Measurements from ENCODE around the gene KRT86. TPM values are rescaled to one million over a fixed set of nuclear protein-coding genes. Genes with fewer than 3 reads are reported as not detected.

The KRT86 gene
- total RNA-seq, 1 donor from 2014 or later = not detected

DNA sequence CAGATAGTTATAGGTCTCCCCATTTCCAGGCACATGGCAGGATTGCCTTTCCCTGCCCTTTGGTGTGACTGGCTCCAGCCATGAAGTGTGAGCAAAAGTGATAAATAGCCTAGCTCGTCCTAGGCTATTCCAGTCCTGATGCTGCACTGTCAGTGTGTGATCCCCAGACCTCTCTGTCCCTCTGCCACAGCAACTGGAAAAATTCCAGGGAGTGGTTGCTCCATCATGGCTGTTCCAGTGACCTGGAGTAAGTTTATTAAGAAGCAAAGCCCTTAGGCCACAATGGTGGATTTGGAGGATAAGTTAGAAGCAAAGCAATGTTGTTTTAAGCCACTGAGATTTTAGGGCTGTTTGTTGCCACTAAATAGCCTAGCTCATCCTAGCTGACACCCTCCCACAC lies 56.6 kb downstream of the KRT86 start:
- no peaks in the 10 kb centered on the region for H3F3A ChIP-seq (ENCODE audit: low read depth)
- H2AFZ ChIP-seq (replicated peaks) = no peak overlapping the region
- Mint-ChIP-seq H3K9me3 (peaks cover 3% of the 10 kb centered on the region), H3K4me1 (peaks cover 3% of the 10 kb centered on the region), H3K27me3 (ENCODE audit: insufficient read depth, low read depth) (peaks cover 7% of the 10 kb centered on the region), H3K4me3 (no peak overlapping the region), H3K27ac (no peak overlapping the region), H3K36me3 (no peaks in the 10 kb centered on the region)
- H4K20me1 ChIP-seq (ENCODE audit: low read depth) = no peaks in the 10 kb centered on the region
- H3K4me3 ChIP-seq = no peak overlapping the region
- TF ChIP-seq EZH2 (IDR thresholded peaks at IDR 0.05) (no peak), EZH2phosphoT487 (IDR thresholded peaks at IDR 0.05) (no peak)
- TF ChIP-seq, protein P1, sequence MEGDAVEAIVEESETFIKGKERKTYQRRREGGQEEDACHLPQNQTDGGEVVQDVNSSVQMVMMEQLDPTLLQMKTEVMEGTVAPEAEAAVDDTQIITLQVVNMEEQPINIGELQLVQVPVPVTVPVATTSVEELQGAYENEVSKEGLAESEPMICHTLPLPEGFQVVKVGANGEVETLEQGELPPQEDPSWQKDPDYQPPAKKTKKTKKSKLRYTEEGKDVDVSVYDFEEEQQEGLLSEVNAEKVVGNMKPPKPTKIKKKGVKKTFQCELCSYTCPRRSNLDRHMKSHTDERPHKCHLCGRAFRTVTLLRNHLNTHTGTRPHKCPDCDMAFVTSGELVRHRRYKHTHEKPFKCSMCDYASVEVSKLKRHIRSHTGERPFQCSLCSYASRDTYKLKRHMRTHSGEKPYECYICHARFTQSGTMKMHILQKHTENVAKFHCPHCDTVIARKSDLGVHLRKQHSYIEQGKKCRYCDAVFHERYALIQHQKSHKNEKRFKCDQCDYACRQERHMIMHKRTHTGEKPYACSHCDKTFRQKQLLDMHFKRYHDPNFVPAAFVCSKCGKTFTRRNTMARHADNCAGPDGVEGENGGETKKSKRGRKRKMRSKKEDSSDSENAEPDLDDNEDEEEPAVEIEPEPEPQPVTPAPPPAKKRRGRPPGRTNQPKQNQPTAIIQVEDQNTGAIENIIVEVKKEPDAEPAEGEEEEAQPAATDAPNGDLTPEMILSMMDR (IDR thresholded peaks at IDR 0.05) = no peak
- no peaks in the 10 kb centered on the region for H3K4me1 ChIP-seq
- no peak overlapping the region for H3K27ac ChIP-seq
- no peak overlapping the region for H3K9ac ChIP-seq
- no peak overlapping the region for H3K4me2 ChIP-seq
- DNase-seq (ENCODE audit: low spot score) = no peak
- no peaks in the 10 kb centered on the region for H3K36me3 ChIP-seq
- H3K79me2 ChIP-seq (ENCODE audit: low read depth) = no peaks in the 10 kb centered on the region
- no peaks in the 10 kb centered on the region for H3K27me3 ChIP-seq
- no peaks in the 10 kb centered on the region for H3K9me3 ChIP-seq (ENCODE audit: low read depth)

DNA sequence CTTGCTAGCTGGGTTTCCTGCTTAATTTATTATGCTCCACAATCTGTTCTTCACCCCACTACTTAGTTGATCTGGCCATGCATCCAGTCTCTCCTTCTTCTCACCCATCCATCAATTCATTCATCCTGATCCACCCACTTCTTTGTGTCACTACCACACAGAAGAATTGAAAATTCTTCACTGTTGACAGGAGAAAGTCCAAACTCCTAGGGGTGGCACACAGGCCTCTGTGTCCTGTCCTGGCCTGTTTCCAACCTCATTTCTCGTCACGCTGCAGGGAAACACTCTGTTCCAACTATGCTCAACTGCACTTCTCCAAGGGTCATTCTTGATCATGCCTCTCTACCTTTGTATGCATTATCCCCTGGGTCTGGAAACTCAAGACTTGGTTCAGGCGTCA lies 57.4 kb downstream of the KRT86 start:
- no peak overlapping the region for H3K27ac Mint-ChIP-seq
- Histone ChIP-seq H2AFZ (replicated peaks) (no peak overlapping the region), H3K4me1 (no peaks in the 10 kb centered on the region), H4K20me1 (ENCODE audit: low read depth) (no peaks in the 10 kb centered on the region), H3K27ac (no peak overlapping the region), H3F3A (ENCODE audit: low read depth) (no peaks in the 10 kb centered on the region), H3K27me3 (no peaks in the 10 kb centered on the region), H3K79me2 (ENCODE audit: low read depth) (no peaks in the 10 kb centered on the region), H3K4me2 (no peak overlapping the region), H3K4me3 (no peak overlapping the region), H3K36me3 (no peaks in the 10 kb centered on the region), H3K9me3 (ENCODE audit: low read depth) (no peaks in the 10 kb centered on the region), H3K9ac (no peak overlapping the region)
- H3K27me3 Mint-ChIP-seq (ENCODE audit: insufficient read depth, low read depth) = peaks cover 7% of the 10 kb centered on the region
- no peak overlapping the region for H3K4me3 Mint-ChIP-seq
- no peaks in the 10 kb centered on the region for H3K36me3 Mint-ChIP-seq
- H3K9me3 Mint-ChIP-seq = peaks cover 3% of the 10 kb centered on the region
- H3K4me1 Mint-ChIP-seq = peaks cover 3% of the 10 kb centered on the region
- TF ChIP-seq, protein P1 (IDR thresholded peaks at IDR 0.05) = no peak
- DNase-seq (ENCODE audit: low spot score) = no peak

DNA sequence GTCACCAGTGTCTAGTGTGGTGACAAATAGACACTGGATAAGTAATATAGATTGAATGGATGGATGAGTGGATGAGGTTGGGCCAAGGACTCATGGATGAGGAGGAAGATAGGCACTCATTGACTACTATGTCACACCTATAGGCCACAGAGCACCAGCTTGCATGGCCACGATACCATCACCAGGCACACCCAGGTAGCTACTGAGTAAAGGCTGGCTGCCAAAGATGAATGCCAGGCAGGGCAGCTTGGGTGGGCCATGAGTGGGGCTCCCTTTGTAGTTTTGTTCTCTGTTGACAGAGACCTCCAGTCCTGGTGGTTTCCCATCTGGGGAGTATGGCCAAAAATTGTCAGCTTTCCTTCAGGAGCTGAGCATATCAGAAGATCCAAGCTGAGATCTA lies 57.9 kb downstream of the KRT86 start:
- H3K9me3 ChIP-seq (ENCODE audit: low read depth) = no peaks in the 10 kb centered on the region
- Mint-ChIP-seq H3K4me3 (no peak overlapping the region), H3K4me1 (peaks cover under 1% of the 10 kb centered on the region), H3K9me3 (peaks cover 3% of the 10 kb centered on the region), H3K27me3 (ENCODE audit: insufficient read depth, low read depth) (peaks cover 7% of the 10 kb centered on the region), H3K27ac (no peak overlapping the region), H3K36me3 (no peaks in the 10 kb centered on the region)
- DNase-seq (ENCODE audit: low spot score) = no peak
- no peaks in the 10 kb centered on the region for H3K27me3 ChIP-seq
- no peaks in the 10 kb centered on the region for H3K4me1 ChIP-seq
- H3K4me3 ChIP-seq = no peak overlapping the region
- no peaks in the 10 kb centered on the region for H3K79me2 ChIP-seq (ENCODE audit: low read depth)
- H3F3A ChIP-seq (ENCODE audit: low read depth) = no peaks in the 10 kb centered on the region
- H4K20me1 ChIP-seq (ENCODE audit: low read depth) = no peaks in the 10 kb centered on the region
- no peak overlapping the region for H3K27ac ChIP-seq
- H2AFZ ChIP-seq (replicated peaks) = no peak overlapping the region
- TF ChIP-seq EZH2phosphoT487 (IDR thresholded peaks at IDR 0.05) = no peak
- H3K36me3 ChIP-seq = no peaks in the 10 kb centered on the region
- no peak overlapping the region for H3K9ac ChIP-seq
- H3K4me2 ChIP-seq = no peak overlapping the region

DNA sequence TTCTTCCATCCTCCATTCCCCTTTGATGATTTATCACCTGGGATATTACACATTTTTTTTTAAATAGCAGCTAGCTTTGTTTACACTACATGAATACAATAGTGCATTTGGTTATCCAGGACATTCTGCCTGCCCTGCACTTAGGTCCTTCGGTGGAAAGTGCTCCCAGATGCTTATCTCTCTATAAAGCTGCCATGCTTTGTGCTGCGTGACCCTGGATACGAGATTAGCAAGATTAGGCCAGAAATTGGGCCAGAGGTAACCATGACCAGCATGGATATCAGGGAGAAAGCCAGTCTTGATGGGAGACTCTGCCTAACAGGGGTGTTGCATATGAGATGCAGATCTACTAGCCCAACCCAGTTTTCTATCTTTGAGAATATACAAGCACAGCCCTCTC lies 58.9 kb downstream of the KRT86 start:
- H3K36me3 Mint-ChIP-seq = no peaks in the 10 kb centered on the region
- Histone ChIP-seq H3K79me2 (ENCODE audit: low read depth) (no peaks in the 10 kb centered on the region), H3K36me3 (no peaks in the 10 kb centered on the region), H3K4me1 (no peaks in the 10 kb centered on the region), H4K20me1 (ENCODE audit: low read depth) (no peaks in the 10 kb centered on the region), H3K9me3 (ENCODE audit: low read depth) (no peaks in the 10 kb centered on the region), H3F3A (ENCODE audit: low read depth) (no peaks in the 10 kb centered on the region), H3K4me2 (no peak overlapping the region), H3K9ac (no peak overlapping the region), H3K4me3 (no peak overlapping the region), H3K27ac (no peak overlapping the region), H2AFZ (replicated peaks) (no peak overlapping the region), H3K27me3 (no peaks in the 10 kb centered on the region)
- peaks cover 3% of the 10 kb centered on the region for H3K9me3 Mint-ChIP-seq
- H3K4me3 Mint-ChIP-seq = no peak overlapping the region
- no peaks in the 10 kb centered on the region for H3K4me1 Mint-ChIP-seq
- TF ChIP-seq EZH2 (IDR thresholded peaks at IDR 0.05) = no peak
- TF ChIP-seq, protein P1 (IDR thresholded peaks at IDR 0.05) = no peak
- TF ChIP-seq EZH2phosphoT487 (IDR thresholded peaks at IDR 0.05) = no peak
- DNase-seq (ENCODE audit: low spot score) = no peak
- no peak overlapping the region for H3K27ac Mint-ChIP-seq
- peaks cover 5% of the 10 kb centered on the region for H3K27me3 Mint-ChIP-seq (ENCODE audit: insufficient read depth, low read depth)
